HepG2 (cell line): ENCODE results near the gene MIA. TPM values are rescaled to one million over a fixed set of nuclear protein-coding genes. Genes with fewer than 3 reads are reported as not detected.
"Not testable (repeated sequence)": the region's sequence is repeated elsewhere in the genome, so short reads cannot be mapped to it uniquely, and the experiment has no call there.

ENCODE experiments used
- ATAC-seq: fragments of 200-7000 bp; cut with Tn5 transposase; 3 replicates; pipeline ENCODE4 v1.9.1; 2020; ENCODE audit warnings: mild to moderate bottlenecking, moderate library complexity
- BruUV-seq: library from RNA; stranded (reverse); fragments of 400-500 nt; replicated peaks from 2 replicates; lab custom pipeline; 2021; lab: Mats Ljungman, UMichigan
- CTCF ChIA-PET: fragments of 300-600 bp; formaldehyde crosslinking; extraction: SDS; loops from one replicate; lab custom pipeline; 2021; ENCODE audit warnings: low total read pairs, inconsistent platforms, low intra/inter-chr PET ratio; lab: Yijun Ruan, JAX
- POLR2A ChIA-PET: fragments of 350-600 bp; sonication (Branson Sonifier 250); formaldehyde crosslinking; loops from one replicate; lab custom pipeline; 2020; ENCODE audit warnings: antibody characterized with exemption, inconsistent platforms; lab: Yijun Ruan, JAX
- DNase-seq: peaks from one replicate; pipeline ENCODE4 v3.0.0-alpha.2; 2015; ENCODE audit warnings: low spot score
- FAIRE-seq: peaks from 3 replicates; lab custom pipeline; 2011; peaks lifted over from hg19 to GRCh38; lab: Jason Lieb, UNC
- H2AFZ ChIP-seq: one replicate; pipeline ENCODE4 v1.6.1; 2011; ENCODE audit warnings: low read length, inconsistent platforms
- H3K27ac ChIP-seq: fragments of 300-600 bp; 3 replicates; pipeline ENCODE4 v1.8.0; 2011; ENCODE audit warnings: mixed run types, mild to moderate bottlenecking, mixed read lengths, low read length, inconsistent platforms; ENCODE audit not compliant: insufficient read depth; ENCODE audit errors: extremely low read length
- H3K27me3 ChIP-seq, 2 experiments: fragments of 200-600 bp in 1 of 2; 2 replicates in 1 of 2; 3 replicates in 1 of 2; pipeline versions ENCODE4 v1.6.0 to v1.8.0; 2011; ENCODE audit warnings: low read length in 2 of 2, mild to moderate bottlenecking in 2 of 2, moderate library complexity in 2 of 2, inconsistent platforms in 1 of 2; ENCODE audit not compliant: insufficient read depth in 2 of 2, control insufficient read depth in 1 of 2
- H3K36me3 ChIP-seq, 2 experiments: fragments of 200-600 bp in 1 of 2; replicated peaks in 1 of 2; 2 replicates in 1 of 2; 3 replicates in 1 of 2; pipeline versions ENCODE4 v1.5.1 to v1.8.0; 2011; ENCODE audit warnings: low read length in 2 of 2, inconsistent platforms in 1 of 2; ENCODE audit not compliant: insufficient read depth in 2 of 2, control insufficient read depth in 1 of 2
- H3K4me1 ChIP-seq: 2 replicates; pipeline ENCODE4 v1.5.1; 2012; ENCODE audit warnings: low read length, inconsistent platforms; ENCODE audit not compliant: insufficient read depth
- H3K4me2 ChIP-seq: 2 replicates; pipeline ENCODE4 v1.6.0; 2011; ENCODE audit warnings: low read depth, low read length, inconsistent platforms
- H3K4me3 ChIP-seq, 3 experiments: fragments of 200-600 bp in 1 of 3; sonication (generic), shearing (Covaris generic) in 1 of 3; replicated peaks in 1 of 3; 2 replicates each; pipeline ENCODE4 v1.5.1; 2011 to 2016; ENCODE audit warnings: low read length in 3 of 3, inconsistent platforms in 2 of 3, low read depth in 2 of 3, mild to moderate bottlenecking in 2 of 3, control low read depth in 1 of 3, mixed read lengths in 1 of 3; ENCODE audit not compliant: insufficient read depth in 1 of 3
- H3K79me2 ChIP-seq: one replicate; pipeline ENCODE4 v1.6.1; 2011; ENCODE audit warnings: low read length, inconsistent platforms; ENCODE audit not compliant: insufficient read depth
- H3K9ac ChIP-seq: 2 replicates; pipeline ENCODE4 v1.6.0; 2011; ENCODE audit warnings: mild to moderate bottlenecking, low read depth, low read length, inconsistent platforms; ENCODE audit not compliant: insufficient read depth
- H3K9me3 ChIP-seq: 2 replicates; pipeline ENCODE4 v1.5.1; 2012; ENCODE audit warnings: mild to moderate bottlenecking, low read length
- H4K20me1 ChIP-seq: 2 replicates; pipeline ENCODE4 v1.6.0; 2011; ENCODE audit warnings: inconsistent platforms, mild to moderate bottlenecking, low read length, moderate library complexity; ENCODE audit not compliant: insufficient read depth
- NCOA1 ChIP-seq: sonication (generic); formaldehyde crosslinking; IDR thresholded peaks from 2 replicates; pipeline ENCODE4 v1.9.0; 2021; ENCODE audit warnings: missing genetic modification reagents
- ONECUT2 ChIP-seq: sonication (generic); formaldehyde crosslinking; IDR thresholded peaks from 2 replicates; pipeline ENCODE4 v1.4.0; 2020; ENCODE audit warnings: missing genetic modification reagents
- PHF21A ChIP-seq: sonication (generic); formaldehyde crosslinking; IDR thresholded peaks from 2 replicates; pipeline ENCODE4 v1.5.0; 2020; ENCODE audit warnings: mild to moderate bottlenecking, missing genetic modification reagents
- ZMYM4 ChIP-seq: sonication (generic); formaldehyde crosslinking; IDR thresholded peaks from 2 replicates; pipeline ENCODE4 v1.8.1; 2023; ENCODE audit warnings: mild to moderate bottlenecking, missing genetic modification reagents
- WGBS: methylation state at CpG from one replicate; pipeline ENCODE4 v1.1.6; 2017; ENCODE audit warnings: low lambda C conversion rate; 5-methylcytosine and 5-hydroxymethylcytosine counted together
- in situ Hi-C: cut with HindIII; loops from 2 replicates; pipeline ENCODE4 v1.10.0; 2017; ENCODE audit warnings: low pct_unique_long_range_greater_than_20kb; ENCODE audit not compliant: extremely low pct_ligation_motif_present
- intact Hi-C: fragments of 100-400 bp; cut with micrococcal nuclease; formaldehyde crosslinking; loops from one replicate; pipeline ENCODE4 v1.10.0; 2022; ENCODE audit not compliant: unreplicated experiment
- polyA plus RNA-seq, 8 experiments: library from polyadenylated mRNA; depleted of rRNA in 3 of 8; stranded (reverse) in 7 of 8; unstranded in 1 of 8; fragments of >200 nt; fragmentation: Illumina TruSeq in 4 of 8; extraction: Trizol in 4 of 8; gene quantifications; 2 replicates each; pipeline versions ENCODE4 v1.2.1 to v1.2.3, GENCODE V29; 2011 to 2016; ENCODE audit warnings: low read depth in 4 of 8, missing spikeins in 1 of 8, mixed read lengths in 1 of 8; ENCODE audit not compliant: insufficient read depth in 1 of 8
- total RNA-seq, 5 experiments: library from RNA; depleted of rRNA; stranded (reverse); fragments of >200 nt; fragmentation: Illumina TruSeq; extraction: Trizol; gene quantifications; 2 replicates each; pipeline ENCODE4 v1.2.3, GENCODE V29; 2016; ENCODE audit warnings: low read depth in 1 of 5
- TF ChIP-seq, protein P1 (sequence below): sonication (generic); formaldehyde crosslinking; IDR thresholded peaks from 2 replicates; pipeline ENCODE4 v1.4.0; 2020; ENCODE audit warnings: missing genetic modification reagents
- TF ChIP-seq, protein P2 (sequence below): sonication (generic); formaldehyde crosslinking; conservative IDR thresholded peaks from 2 replicates; pipeline ENCODE4 v1.8.1; 2023; ENCODE audit warnings: missing genetic modification reagents
- TF ChIP-seq, protein P3 (sequence below): sonication (generic); formaldehyde crosslinking; IDR thresholded peaks from 2 replicates; pipeline ENCODE4 v1.5.0; 2020; ENCODE audit warnings: mild to moderate bottlenecking, missing genetic modification reagents, borderline replicate concordance

Gene MIA
- total and polyA plus RNA-seq, 2 of the 13 experiments (the other 11 are each of a cell fraction or from before 2014, with no cell fraction given): 0.61 TPM; not detected in 1

DNA sequence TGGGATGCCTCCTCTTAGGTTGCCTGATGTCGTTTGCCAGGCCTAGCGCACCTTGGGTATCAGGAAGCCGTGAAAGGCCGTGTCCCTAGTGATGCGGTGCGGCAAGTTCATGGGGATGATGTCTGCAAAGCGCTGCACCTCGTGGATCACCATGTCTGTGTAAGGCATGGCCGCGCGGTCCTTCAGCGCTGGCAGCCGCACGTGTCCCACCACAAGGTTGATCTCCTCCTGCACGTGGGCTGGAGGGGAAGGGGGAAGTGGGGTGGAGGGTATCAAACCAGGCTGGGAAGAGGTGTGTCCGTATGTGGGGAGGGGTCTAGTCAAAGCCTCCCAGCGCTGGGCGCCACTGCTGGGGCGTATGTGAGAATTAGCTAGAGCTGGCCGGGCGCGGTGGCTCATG, 46.8 kb downstream of the MIA start:
- H3K9me3 ChIP-seq: no peaks in the 10 kb centered on the region
- peaks cover 28% of the 10 kb centered on the region for H3K4me1 ChIP-seq
- no TSS peak for BruUV-seq
- H3K4me2 ChIP-seq: 0 out of 2 replicates have a peak overlapping the region, but pooled peaks have one; percentile 7
- FAIRE-seq (no peak), DNase-seq (no peak), ATAC-seq (no peak)
- no peaks in the 10 kb centered on the region for H4K20me1 ChIP-seq
- H2AFZ ChIP-seq: no peak overlapping the region
- CTCF ChIA-PET: no interaction called here
- no peak overlapping the region for H3K27ac ChIP-seq
- in situ Hi-C loops (no loop called here), intact Hi-C loops (no loop called here)
- H3K27me3 ChIP-seq: no peaks in the 10 kb centered on the region
- POLR2A ChIA-PET: no interaction called here
- H3K36me3 ChIP-seq: no peaks in the 10 kb centered on the region
- WGBS: 87% methylated on average over 7 of the region's 22 CpGs
- H3K4me3 ChIP-seq: no peak overlapping the region
- no peaks in the 10 kb centered on the region for H3K79me2 ChIP-seq
- no peak for TF ChIP-seq NCOA1 (CRISPR knock-in tag)
- TF ChIP-seq, protein P1, sequence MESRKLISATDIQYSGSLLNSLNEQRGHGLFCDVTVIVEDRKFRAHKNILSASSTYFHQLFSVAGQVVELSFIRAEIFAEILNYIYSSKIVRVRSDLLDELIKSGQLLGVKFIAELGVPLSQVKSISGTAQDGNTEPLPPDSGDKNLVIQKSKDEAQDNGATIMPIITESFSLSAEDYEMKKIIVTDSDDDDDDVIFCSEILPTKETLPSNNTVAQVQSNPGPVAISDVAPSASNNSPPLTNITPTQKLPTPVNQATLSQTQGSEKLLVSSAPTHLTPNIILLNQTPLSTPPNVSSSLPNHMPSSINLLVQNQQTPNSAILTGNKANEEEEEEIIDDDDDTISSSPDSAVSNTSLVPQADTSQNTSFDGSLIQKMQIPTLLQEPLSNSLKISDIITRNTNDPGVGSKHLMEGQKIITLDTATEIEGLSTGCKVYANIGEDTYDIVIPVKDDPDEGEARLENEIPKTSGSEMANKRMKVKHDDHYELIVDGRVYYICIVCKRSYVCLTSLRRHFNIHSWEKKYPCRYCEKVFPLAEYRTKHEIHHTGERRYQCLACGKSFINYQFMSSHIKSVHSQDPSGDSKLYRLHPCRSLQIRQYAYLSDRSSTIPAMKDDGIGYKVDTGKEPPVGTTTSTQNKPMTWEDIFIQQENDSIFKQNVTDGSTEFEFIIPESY (CRISPR knock-in tag): peak; percentile 14; the same call in 1 of the 2 replicates
- TF ChIP-seq, all 625 proteins: peak for 1
- H3K9ac ChIP-seq: no peak overlapping the region

DNA sequence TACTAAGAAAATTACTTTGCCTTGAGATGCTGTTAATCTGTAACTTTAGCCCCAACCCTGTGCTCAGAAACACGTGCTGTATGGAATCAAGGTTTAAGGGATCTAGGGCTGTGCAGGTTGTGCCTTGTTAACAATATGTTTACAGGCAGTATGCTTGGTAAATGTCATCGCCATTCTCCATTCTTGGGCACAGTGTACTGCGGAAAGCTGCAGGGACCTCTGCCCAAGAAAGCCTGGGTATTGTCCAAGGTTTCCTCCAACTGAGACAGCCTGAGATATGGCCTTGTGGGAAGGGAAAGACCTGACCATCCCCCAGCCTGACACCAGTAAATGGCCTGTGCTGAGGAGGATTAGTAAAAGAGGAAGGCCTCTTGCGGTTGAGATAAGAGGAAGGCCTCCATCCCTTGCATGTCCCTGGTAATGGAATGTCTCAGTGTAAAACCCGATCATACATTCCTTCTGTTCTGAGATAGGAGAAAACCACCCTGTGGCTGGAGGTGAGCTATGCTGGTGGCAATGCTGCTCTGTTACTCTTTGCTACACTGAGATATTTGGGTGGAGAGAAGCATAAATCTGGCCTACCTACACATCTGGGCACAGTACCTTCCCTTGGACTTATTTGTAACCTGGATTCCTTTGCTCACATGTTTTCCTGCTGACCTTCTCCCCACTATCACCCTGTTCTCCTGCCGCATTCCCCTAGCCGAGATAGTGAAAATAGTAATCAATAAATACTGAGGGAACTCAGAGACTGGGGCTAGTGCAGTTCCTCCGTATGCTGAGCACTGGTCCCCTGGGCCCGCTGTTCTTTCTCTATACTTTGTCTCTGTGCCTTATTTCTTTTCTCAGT, 47.6 kb downstream of the MIA start:
- FAIRE-seq, in situ Hi-C loops, H3K36me3 ChIP-seq, H3K27me3 ChIP-seq, CTCF ChIA-PET, H4K20me1 ChIP-seq, DNase-seq, H2AFZ ChIP-seq, H3K9me3 ChIP-seq, intact Hi-C loops, H3K79me2 ChIP-seq, BruUV-seq: not testable (repeated sequence)
- ATAC-seq: peak; percentile 6; the same call in 1 of the 3 replicates
- peak overlapping the region; percentile 73 for H3K4me2 ChIP-seq
- peak overlapping the region; percentile 43 for H3K27ac ChIP-seq
- peak overlapping the region in 1 of 3 experiments; percentile 37; a peak in 1 of 6 replicates for H3K4me3 ChIP-seq
- H3K4me1 ChIP-seq: peaks cover 28% of the 10 kb centered on the region
- 32% methylated on average over 9 of the region's 9 CpGs for WGBS
- POLR2A ChIA-PET: interaction anchor here (1.2 to 1.4 kb wide), 2 partner anchors 9 to 160 kb away, joined by 4 to 6 read pairs; no protein-coding TSS in a partner anchor
- peak overlapping the region; percentile 5; the same call in 1 of the 2 replicates for H3K9ac ChIP-seq
- TF ChIP-seq PHF21A: 0 out of 2 replicates have a peak, but pooled peaks have one; percentile 31
- TF ChIP-seq, protein P2, sequence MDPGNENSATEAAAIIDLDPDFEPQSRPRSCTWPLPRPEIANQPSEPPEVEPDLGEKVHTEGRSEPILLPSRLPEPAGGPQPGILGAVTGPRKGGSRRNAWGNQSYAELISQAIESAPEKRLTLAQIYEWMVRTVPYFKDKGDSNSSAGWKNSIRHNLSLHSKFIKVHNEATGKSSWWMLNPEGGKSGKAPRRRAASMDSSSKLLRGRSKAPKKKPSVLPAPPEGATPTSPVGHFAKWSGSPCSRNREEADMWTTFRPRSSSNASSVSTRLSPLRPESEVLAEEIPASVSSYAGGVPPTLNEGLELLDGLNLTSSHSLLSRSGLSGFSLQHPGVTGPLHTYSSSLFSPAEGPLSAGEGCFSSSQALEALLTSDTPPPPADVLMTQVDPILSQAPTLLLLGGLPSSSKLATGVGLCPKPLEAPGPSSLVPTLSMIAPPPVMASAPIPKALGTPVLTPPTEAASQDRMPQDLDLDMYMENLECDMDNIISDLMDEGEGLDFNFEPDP (CRISPR knock-in tag): 0 out of 2 replicates have a peak, but pooled peaks have one; percentile 75
- TF ChIP-seq ZMYM4 (CRISPR knock-in tag): 0 out of 2 replicates have a peak, but pooled peaks have one; percentile 14
- TF ChIP-seq, protein P3, sequence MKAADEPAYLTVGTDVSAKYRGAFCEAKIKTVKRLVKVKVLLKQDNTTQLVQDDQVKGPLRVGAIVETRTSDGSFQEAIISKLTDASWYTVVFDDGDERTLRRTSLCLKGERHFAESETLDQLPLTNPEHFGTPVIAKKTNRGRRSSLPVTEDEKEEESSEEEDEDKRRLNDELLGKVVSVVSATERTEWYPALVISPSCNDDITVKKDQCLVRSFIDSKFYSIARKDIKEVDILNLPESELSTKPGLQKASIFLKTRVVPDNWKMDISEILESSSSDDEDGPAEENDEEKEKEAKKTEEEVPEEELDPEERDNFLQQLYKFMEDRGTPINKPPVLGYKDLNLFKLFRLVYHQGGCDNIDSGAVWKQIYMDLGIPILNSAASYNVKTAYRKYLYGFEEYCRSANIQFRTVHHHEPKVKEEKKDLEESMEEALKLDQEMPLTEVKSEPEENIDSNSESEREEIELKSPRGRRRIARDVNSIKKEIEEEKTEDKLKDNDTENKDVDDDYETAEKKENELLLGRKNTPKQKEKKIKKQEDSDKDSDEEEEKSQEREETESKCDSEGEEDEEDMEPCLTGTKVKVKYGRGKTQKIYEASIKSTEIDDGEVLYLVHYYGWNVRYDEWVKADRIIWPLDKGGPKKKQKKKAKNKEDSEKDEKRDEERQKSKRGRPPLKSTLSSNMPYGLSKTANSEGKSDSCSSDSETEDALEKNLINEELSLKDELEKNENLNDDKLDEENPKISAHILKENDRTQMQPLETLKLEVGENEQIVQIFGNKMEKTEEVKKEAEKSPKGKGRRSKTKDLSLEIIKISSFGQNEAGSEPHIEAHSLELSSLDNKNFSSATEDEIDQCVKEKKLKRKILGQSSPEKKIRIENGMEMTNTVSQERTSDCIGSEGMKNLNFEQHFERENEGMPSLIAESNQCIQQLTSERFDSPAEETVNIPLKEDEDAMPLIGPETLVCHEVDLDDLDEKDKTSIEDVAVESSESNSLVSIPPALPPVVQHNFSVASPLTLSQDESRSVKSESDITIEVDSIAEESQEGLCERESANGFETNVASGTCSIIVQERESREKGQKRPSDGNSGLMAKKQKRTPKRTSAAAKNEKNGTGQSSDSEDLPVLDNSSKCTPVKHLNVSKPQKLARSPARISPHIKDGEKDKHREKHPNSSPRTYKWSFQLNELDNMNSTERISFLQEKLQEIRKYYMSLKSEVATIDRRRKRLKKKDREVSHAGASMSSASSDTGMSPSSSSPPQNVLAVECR (CRISPR knock-in tag): 0 out of 2 replicates have a peak, but pooled peaks have one; percentile 2
- peak; percentile 46 for TF ChIP-seq ONECUT2
